GM12801 (cell line): ENCODE results near the gene POC1A.

Experiments used
- TF ChIP-seq, protein P1 (sequence below): IDR thresholded peaks from one replicate; pipeline ENCODE4 v1.5.1; 2011; ENCODE audit warnings: control low read depth; ENCODE audit not compliant: insufficient read length; ENCODE audit errors: extremely low read depth

Gene POC1A

DNA sequence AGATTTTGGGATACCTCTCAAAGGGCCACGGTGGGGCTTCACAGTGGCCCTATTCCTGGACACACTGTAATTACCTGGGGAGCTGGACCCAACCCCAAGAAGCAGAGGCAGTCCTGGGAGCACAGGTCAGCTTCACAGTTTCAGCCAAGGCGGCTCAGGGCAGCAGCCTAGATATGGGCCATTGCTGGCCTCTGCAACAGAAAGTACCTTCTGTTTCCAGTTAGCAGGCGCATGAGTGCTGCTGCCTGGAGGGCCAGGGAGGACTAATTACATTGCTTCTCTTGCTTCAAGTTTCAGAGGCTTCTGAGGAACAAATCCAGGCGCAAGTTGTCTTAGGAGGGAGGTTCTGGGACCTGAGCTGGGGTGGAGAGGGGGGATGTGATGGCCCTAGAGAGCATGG lies 84.4 kb downstream of the POC1A start:
- TF ChIP-seq, protein P1, sequence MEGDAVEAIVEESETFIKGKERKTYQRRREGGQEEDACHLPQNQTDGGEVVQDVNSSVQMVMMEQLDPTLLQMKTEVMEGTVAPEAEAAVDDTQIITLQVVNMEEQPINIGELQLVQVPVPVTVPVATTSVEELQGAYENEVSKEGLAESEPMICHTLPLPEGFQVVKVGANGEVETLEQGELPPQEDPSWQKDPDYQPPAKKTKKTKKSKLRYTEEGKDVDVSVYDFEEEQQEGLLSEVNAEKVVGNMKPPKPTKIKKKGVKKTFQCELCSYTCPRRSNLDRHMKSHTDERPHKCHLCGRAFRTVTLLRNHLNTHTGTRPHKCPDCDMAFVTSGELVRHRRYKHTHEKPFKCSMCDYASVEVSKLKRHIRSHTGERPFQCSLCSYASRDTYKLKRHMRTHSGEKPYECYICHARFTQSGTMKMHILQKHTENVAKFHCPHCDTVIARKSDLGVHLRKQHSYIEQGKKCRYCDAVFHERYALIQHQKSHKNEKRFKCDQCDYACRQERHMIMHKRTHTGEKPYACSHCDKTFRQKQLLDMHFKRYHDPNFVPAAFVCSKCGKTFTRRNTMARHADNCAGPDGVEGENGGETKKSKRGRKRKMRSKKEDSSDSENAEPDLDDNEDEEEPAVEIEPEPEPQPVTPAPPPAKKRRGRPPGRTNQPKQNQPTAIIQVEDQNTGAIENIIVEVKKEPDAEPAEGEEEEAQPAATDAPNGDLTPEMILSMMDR = no peak

DNA sequence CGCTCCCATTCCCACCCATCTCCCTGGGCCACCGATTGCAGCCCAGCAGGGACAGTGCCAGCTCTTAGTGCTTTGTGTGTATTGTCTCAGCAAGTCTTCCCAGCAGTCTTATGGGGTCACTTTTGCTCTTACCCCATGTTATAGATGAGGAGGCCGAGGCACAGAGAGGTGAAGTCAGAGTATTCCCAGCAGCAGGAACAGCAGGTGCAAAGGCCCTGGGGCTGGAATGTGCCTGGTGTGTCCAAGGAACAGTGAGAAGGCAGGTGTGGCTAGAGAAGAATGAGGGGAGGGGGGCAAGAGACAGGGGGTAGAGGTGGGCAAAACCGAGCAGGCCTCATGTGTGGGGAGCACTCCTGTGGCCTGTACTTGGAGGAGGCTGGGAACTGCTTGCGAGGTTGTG lies 85.1 kb downstream of the POC1A start:
- TF ChIP-seq, protein P1 = no peak

DNA sequence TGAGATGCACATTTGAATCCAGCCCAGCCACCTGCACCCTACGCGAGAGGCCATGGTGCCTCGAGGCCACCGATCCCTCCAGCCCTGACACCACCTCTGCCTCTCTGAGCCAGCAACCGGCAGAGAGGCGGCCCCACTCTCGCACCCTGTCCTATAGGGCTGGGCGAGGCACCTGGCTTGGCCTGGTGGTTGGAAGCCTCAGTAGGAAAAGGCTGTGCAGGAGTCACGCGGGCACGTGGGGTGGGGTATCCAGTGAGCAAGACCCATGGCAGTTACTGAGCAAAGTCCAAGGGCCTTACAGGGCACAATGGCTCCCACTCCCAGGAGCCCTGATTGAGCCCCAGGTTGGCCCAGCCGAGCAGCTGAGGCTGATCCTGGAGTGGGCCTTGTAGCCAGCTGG lies 85.5 kb downstream of the POC1A start:
- TF ChIP-seq, protein P1 = no peak

DNA sequence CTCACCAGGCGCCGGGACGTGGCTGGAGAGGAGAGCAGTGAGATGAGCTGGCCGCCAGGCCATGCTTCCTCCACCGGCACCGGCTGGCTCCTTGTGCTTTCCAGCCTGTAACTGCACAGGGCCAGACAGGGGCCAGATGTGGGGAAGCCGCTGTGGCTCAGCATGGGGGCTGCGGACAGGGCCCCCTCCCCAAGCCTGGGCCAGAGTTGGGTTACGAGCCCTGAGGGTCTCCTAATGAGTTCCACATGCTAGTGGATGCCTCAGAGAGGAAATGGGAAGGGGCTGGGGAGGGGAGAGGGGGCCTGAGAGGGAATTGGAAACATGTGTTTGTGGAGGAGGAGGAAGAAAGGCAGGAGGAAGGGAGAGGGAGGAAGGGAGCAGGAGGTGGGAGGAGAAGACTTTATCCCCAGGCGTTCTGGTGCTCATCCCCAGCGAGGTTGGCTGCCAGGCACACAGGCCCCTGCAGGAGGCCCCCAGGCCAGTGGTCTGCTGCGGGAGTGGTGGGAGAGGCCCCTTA lies 86.1 kb downstream of the POC1A start:
- TF ChIP-seq, protein P1 = no peak

DNA sequence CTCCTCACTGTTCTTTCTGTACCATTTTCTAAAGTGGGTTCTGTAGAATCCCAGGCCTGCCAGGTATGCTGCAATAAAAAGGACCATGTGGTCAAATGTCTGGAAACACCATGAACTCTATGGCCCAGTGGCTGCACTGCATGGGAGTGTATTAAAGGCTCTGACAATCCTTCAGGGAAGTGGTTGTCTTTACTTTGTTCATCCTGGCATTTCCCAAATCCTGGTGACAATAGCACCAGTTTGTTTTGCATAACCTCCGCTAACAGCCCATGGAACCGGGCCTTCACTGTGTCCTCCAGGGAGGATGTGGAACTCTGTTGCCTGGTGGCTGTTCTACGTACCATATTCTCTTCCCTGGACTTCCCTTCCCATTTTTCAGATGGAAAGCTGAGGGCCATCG lies 86.7 kb downstream of the POC1A start:
- TF ChIP-seq, protein P1 = no peak

DNA sequence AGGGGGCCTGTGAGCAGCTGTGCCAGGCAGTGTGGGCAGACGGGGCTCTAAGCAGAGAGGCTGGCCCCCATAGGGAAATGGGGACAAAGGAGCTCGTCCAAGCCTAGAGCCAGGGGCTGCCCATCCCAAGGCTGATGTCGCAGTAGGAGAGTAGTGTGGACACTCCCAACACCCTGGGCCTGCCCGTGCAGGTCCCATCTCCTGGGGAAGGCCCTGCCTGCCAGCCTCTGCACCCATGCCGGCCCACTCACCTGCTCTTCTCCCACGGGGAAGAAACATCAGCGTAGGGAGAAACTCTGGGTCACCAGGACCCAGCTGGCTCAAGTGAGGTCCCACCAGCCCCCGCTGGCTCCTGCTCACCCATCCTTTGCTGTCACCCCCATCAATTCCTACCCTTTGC lies 87.2 kb downstream of the POC1A start:
- TF ChIP-seq, protein P1 = no peak

DNA sequence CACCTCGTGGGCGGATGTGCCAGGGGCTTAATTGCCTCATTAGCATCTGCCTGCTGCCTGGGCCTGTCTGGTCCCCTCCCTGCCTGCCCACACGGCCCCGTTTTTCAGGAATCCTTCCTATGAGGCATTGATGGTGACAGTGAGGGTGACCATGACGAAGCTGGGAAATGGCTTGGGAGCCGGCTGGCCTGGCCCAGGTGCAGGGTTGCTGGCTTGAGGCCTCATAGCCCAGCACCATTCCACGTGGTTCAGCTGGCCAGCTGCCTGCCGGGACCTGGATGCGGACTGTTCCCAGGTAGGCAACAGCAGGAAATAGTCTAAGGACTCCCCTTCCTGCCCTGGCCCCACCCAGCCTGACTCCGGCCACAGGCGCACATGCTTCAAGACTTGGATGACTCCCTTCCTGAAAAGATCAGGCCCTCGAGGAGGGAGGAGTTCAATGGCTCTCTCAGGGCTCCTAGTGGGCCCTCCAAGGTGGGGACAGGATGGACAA lies 88.9 kb downstream of the POC1A start:
- TF ChIP-seq, protein P1 = no peak

DNA sequence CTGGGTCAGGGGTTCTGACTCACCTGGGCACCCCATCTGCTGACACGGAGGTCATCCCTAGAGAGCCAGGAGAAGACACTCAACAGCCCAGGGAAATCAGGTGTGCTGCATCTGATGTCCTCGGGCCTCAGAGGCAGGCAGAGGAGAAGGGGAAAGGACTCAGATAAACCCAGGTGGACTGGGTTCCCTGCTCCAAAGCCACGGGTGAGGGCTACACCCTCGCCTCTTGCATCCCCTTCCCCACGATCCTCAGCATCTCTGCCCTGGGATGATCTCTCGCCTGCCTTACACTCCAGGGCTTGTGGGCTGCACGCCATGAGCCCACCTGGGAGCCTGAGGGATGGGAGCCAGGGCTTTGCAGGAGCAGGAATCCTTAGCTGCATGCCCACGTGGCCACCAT lies 89.7 kb downstream of the POC1A start:
- TF ChIP-seq, protein P1 = no peak
